K562 (cell line): ENCODE measurements around the gene ICAM2. TPM values are rescaled to one million over a fixed set of nuclear protein-coding genes. Genes with fewer than 3 reads are reported as not detected.

Source experiments
- ATAC-seq: fragments of 200-7000 bp; cut with Tn5 transposase; 3 replicates; pipeline ENCODE4 v1.9.1; 2020; ENCODE audit warnings: moderate library complexity
- BruUV-seq: library from RNA; stranded (reverse); fragments of 400-500 nt; replicated peaks from 2 replicates; lab custom pipeline; 2021; lab: Mats Ljungman, UMichigan
- CTCF ChIA-PET: fragments of 300-600 bp; formaldehyde crosslinking; extraction: SDS; loops from one replicate; lab custom pipeline; 2021; ENCODE audit warnings: low intra/inter-chr PET ratio; lab: Yijun Ruan, JAX
- POLR2A ChIA-PET: fragments of 300-600, 350-650 bp; sonication (Branson Sonifier 250); formaldehyde crosslinking; extraction: SDS; loops from one replicate; lab custom pipeline; 2021; ENCODE audit warnings: antibody characterized with exemption, inconsistent platforms; lab: Yijun Ruan, JAX
- DNase-seq, 4 experiments: peaks; one replicate each; pipeline versions ENCODE4 v3.0.0 to v3.0.0-alpha.2; 2011 to 2018; ENCODE audit warnings: low spot score in 3 of 4, mixed read lengths in 3 of 4; ENCODE audit errors: extremely low read depth in 1 of 4
- FAIRE-seq: peaks from 2 replicates; lab custom pipeline; 2011; peaks lifted over from hg19 to GRCh38; lab: Jason Lieb, UNC
- H2AFZ ChIP-seq: 2 replicates; pipeline ENCODE4 v1.6.0; 2011; ENCODE audit warnings: low read depth, low read length, control low read depth, inconsistent platforms
- H3K27ac ChIP-seq: fragments of 200-600 bp; 3 replicates; pipeline ENCODE4 v1.8.0; 2011; ENCODE audit warnings: low read depth, mild to moderate bottlenecking, control low read depth, inconsistent platforms, low read length, moderate library complexity, mixed read lengths; ENCODE audit errors: extremely low read depth
- H3K27me3 ChIP-seq, 2 experiments: fragments of 300-600 bp in 1 of 2; 2 replicates in 1 of 2; 3 replicates in 1 of 2; pipeline versions ENCODE4 v1.6.0 to v1.8.0; 2011; ENCODE audit warnings: inconsistent platforms in 2 of 2, low read length in 2 of 2, mild to moderate bottlenecking in 1 of 2, mixed read lengths in 1 of 2, moderate library complexity in 1 of 2; ENCODE audit not compliant: control insufficient read depth in 2 of 2, insufficient read depth in 2 of 2
- H3K36me3 ChIP-seq: fragments of 300-600 bp; 3 replicates; pipeline ENCODE4 v1.8.0; 2011; ENCODE audit warnings: mild to moderate bottlenecking, low read length, inconsistent platforms; ENCODE audit not compliant: control insufficient read depth, insufficient read depth
- H3K4me1 ChIP-seq, 2 experiments: fragments of 200-600 bp in 1 of 2; replicated peaks in 1 of 2; 2 replicates in 1 of 2; 3 replicates in 1 of 2; pipeline versions ENCODE4 v1.5.1 to v1.8.0; 2011; ENCODE audit warnings: inconsistent platforms in 2 of 2, low read length in 2 of 2, mild to moderate bottlenecking in 1 of 2, mixed read lengths in 1 of 2, moderate library complexity in 1 of 2; ENCODE audit not compliant: control insufficient read depth in 2 of 2, insufficient read depth in 2 of 2
- H3K4me2 ChIP-seq: 2 replicates; pipeline ENCODE4 v1.6.1; 2011; ENCODE audit warnings: low read length, control low read depth, inconsistent platforms, mixed read lengths; ENCODE audit not compliant: insufficient read depth
- H3K4me3 ChIP-seq: fragments of 200-600 bp; sonication (generic), shearing (Covaris generic); 2 replicates; pipeline ENCODE4 v1.5.1; 2016; ENCODE audit warnings: control low read depth, inconsistent platforms
- H3K79me2 ChIP-seq: fragments of 200-600 bp; 3 replicates; pipeline ENCODE4 v1.8.0; 2011; ENCODE audit warnings: low read length, inconsistent platforms; ENCODE audit not compliant: control insufficient read depth, insufficient read depth
- H3K9ac ChIP-seq, 2 experiments: 2 replicates each; pipeline versions ENCODE4 v1.6.0 to v1.6.1; 2011; ENCODE audit warnings: low read depth in 2 of 2, low read length in 2 of 2, control low read depth in 1 of 2, inconsistent platforms in 1 of 2, mild to moderate bottlenecking in 1 of 2, mixed read lengths in 1 of 2; ENCODE audit not compliant: insufficient read depth in 1 of 2
- H3K9me1 ChIP-seq: one replicate; pipeline ENCODE4 v1.6.0; 2011; ENCODE audit warnings: inconsistent platforms, mild to moderate bottlenecking, low read length, moderate library complexity; ENCODE audit not compliant: control insufficient read depth, insufficient read depth
- H3K9me3 ChIP-seq: replicated peaks from 2 replicates; pipeline ENCODE4 v1.5.1; 2011; ENCODE audit warnings: low read depth, low read length, inconsistent platforms; ENCODE audit not compliant: control insufficient read depth, insufficient read depth
- H4K20me1 ChIP-seq: replicated peaks from 2 replicates; pipeline ENCODE4 v1.6.1; 2011; ENCODE audit warnings: low read length, inconsistent platforms, mixed read lengths; ENCODE audit not compliant: control insufficient read depth, insufficient read depth
- BCL6 ChIP-seq: fragments of 250-450 bp; sonication (Bioruptor Pico); IDR thresholded peaks from 2 replicates; pipeline ENCODE4 v1.4.0; 2020
- BRD9 ChIP-seq: fragments of 450-650 bp; IDR thresholded peaks from 2 replicates; pipeline ENCODE4 v1.6.1; 2018; ENCODE audit warnings: low read depth; ENCODE audit not compliant: partially characterized antibody
- CHD4 ChIP-seq: fragments of 200-600 bp; sonication (generic); IDR thresholded peaks from 3 replicates; pipeline ENCODE4 v1.6.1; 2012; ENCODE audit warnings: low read depth, mild to moderate bottlenecking, mixed read lengths, low read length, inconsistent platforms; ENCODE audit not compliant: insufficient read depth, insufficient replicate concordance, poor library complexity, severe bottlenecking
- DIDO1 ChIP-seq: fragments of 450-650 bp; IDR thresholded peaks from 2 replicates; pipeline ENCODE4 v1.6.1; 2016; ENCODE audit warnings: low read depth, missing biosample characterization, missing genetic modification characterization
- EHMT2 ChIP-seq: fragments of 450-650 bp; IDR thresholded peaks from 2 replicates; pipeline ENCODE4 v1.6.1; 2018; ENCODE audit warnings: antibody characterized with exemption
- MTA2 ChIP-seq: fragments of 450-650 bp; IDR thresholded peaks from 2 replicates; pipeline ENCODE4 v1.6.1; 2016; ENCODE audit warnings: low read depth
- NR2C1 ChIP-seq, 2 experiments: fragments of 450-650 bp; IDR thresholded peaks; 2 replicates each; pipeline ENCODE4 v1.6.1; 2017; ENCODE audit warnings: mild to moderate bottlenecking in 2 of 2, antibody characterized with exemption in 1 of 2, inconsistent platforms in 1 of 2, missing compliant biosample characterization in 1 of 2, missing genetic modification characterization in 1 of 2
- SRSF7 ChIP-seq: fragments of 200-400 bp; formaldehyde crosslinking; optimal IDR thresholded peaks from 2 replicates; pipeline ENCODE3; 2017; ENCODE audit warnings: mild to moderate bottlenecking, low read depth, low read length
- TBP ChIP-seq: optimal IDR thresholded peaks from 2 replicates; pipeline ENCODE3; 2011; ENCODE audit warnings: low read depth, low read length, improper control_type of control experiment
- ZNF174 ChIP-seq: fragments of 250-450 bp; sonication (Bioruptor Pico); IDR thresholded peaks from 2 replicates; pipeline ENCODE4 v1.4.0; 2020; ENCODE audit warnings: mild to moderate bottlenecking
- ZNF274 ChIP-seq: IDR thresholded peaks from 2 replicates; pipeline ENCODE4 v1.6.1; 2011; ENCODE audit warnings: low read depth, mild to moderate bottlenecking, low read length, moderate library complexity, borderline replicate concordance
- ZNF668 ChIP-seq: fragments of 250-450 bp; sonication (Bioruptor Pico); IDR thresholded peaks from 2 replicates; pipeline ENCODE4 v1.8.0; 2022; ENCODE audit warnings: mild to moderate bottlenecking, inconsistent platforms
- ZNF780A ChIP-seq: fragments of 250-450 bp; sonication (Bioruptor Pico); IDR thresholded peaks from 2 replicates; pipeline ENCODE4 v1.5.0; 2021; ENCODE audit warnings: mild to moderate bottlenecking
- ZNF79 ChIP-seq: fragments of 250-450 bp; sonication (Bioruptor Pico); IDR thresholded peaks from 2 replicates; pipeline ENCODE4 v1.4.0; 2020; ENCODE audit warnings: low read depth, mild to moderate bottlenecking, moderate library complexity
- WGBS: fragments of 100-300 bp; shearing (Covaris generic); methylation state at CpG from one replicate; pipeline ENCODE4 v1.1.6; 2016; ENCODE audit warnings: low coverage, mixed read lengths; ENCODE audit not compliant: insufficient coverage; ENCODE audit errors: missing lambda C conversion rate; 5-methylcytosine and 5-hydroxymethylcytosine counted together
- in situ Hi-C: fragments of 300-500 bp; cut with MboI; formaldehyde crosslinking; loops from 4 replicates; pipeline ENCODE4 v1.15.0; 2018; ENCODE audit warnings: inconsistent platforms, mixed read lengths
- intact Hi-C: fragments of 100-400 bp; cut with micrococcal nuclease; formaldehyde crosslinking; loops from 2 replicates; pipeline ENCODE4 v1.14.2; 2022
- polyA plus RNA-seq, 8 experiments: library from polyadenylated mRNA; depleted of rRNA in 4 of 8; stranded (reverse) in 5 of 8; unstranded in 3 of 8; fragments of >200 nt; fragmentation: Nextera tagmentation in 2 of 8; fragmentation: Illumina TruSeq in 1 of 8; extraction: Ambion mirVana in 2 of 8; extraction: Trizol in 1 of 8; gene quantifications; 2 replicates each; pipeline versions ENCODE4 v1.2.1 to v1.2.3, GENCODE V29; 2011 to 2014; ENCODE audit warnings: inconsistent platforms in 1 of 8, missing spikeins in 1 of 8
- total RNA-seq, 7 experiments: library from RNA; depleted of rRNA in 6 of 7; stranded (reverse); fragments of >200 nt in 6 of 7; fragmentation: Illumina TruSeq in 2 of 7; extraction: Trizol in 2 of 7; gene quantifications; 2 replicates each; pipeline versions ENCODE4 v1.2.1 to v1.2.3, GENCODE V29; 2011 to 2021; ENCODE audit warnings: low replicate concordance in 1 of 7
- TF ChIP-seq, protein P1 (sequence below): sonication (generic); formaldehyde crosslinking; IDR thresholded peaks from 2 replicates; pipeline ENCODE4 v1.8.1; 2022; ENCODE audit warnings: missing genetic modification reagents
- TF ChIP-seq, protein P2 (sequence below): fragments of 250-450 bp; sonication (Bioruptor Pico); IDR thresholded peaks from 2 replicates; pipeline ENCODE4 v1.5.0; 2021; ENCODE audit warnings: mild to moderate bottlenecking, moderate library complexity

ICAM2 gene
- total and polyA plus RNA-seq, 9 of the 15 experiments (the other 6 are each of a cell fraction or from before 2014, with no cell fraction given), result 37.9 to 89.4 (median 60.6) TPM

DNA sequence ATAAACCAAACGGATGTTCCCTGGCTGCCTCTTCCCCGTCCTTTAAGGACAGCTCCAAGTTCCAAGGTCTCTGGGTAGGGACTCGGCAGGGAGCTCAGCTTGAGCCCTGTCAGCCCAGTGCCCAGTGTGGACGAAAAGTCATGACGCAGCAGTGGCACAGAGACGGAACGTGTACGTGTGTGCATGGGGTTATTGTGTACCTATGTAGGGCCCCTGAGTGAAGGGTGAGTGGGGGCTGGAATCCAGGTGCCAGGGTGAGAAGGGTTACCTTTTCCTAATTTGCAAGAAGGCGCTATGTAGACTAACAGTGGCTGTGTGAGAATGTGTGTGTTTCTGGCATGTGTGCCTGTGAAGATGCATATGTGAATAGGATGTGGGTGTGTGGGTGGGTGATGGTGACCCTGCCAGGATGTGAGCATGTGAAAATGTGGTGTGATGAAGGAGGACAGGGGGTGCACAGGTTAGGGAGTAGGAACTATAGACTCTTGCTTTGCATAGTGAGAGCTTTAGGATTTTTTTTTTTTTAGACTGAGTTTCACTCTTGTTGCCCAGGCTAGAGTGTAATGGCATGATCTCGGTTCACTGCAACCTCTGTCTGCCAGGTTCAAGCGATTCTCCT lies 53.7 kb downstream of the ICAM2 start:
- BruUV-seq, result no TSS peak
- H4K20me1 ChIP-seq, result no peaks in the 10 kb centered on the region
- no peak overlapping the region for H3K27ac ChIP-seq
- CTCF ChIA-PET, result no interaction called here
- peaks cover 2% of the 10 kb centered on the region for H3K9me1 ChIP-seq
- no peaks in the 10 kb centered on the region for H3K9me3 ChIP-seq
- H3K79me2 ChIP-seq, result no peaks in the 10 kb centered on the region
- no peak for ATAC-seq
- intact Hi-C loops (no loop called here), in situ Hi-C loops (no loop called here)
- no peak for TF ChIP-seq ZNF668 (CRISPR knock-in tag)
- no peak for TF ChIP-seq BCL6 (CRISPR knock-in tag)
- no peak for TF ChIP-seq EHMT2
- TF ChIP-seq DIDO1, result no peak
- TF ChIP-seq MTA2, result no peak
- no peak for TF ChIP-seq ZNF274
- TF ChIP-seq, protein P1, sequence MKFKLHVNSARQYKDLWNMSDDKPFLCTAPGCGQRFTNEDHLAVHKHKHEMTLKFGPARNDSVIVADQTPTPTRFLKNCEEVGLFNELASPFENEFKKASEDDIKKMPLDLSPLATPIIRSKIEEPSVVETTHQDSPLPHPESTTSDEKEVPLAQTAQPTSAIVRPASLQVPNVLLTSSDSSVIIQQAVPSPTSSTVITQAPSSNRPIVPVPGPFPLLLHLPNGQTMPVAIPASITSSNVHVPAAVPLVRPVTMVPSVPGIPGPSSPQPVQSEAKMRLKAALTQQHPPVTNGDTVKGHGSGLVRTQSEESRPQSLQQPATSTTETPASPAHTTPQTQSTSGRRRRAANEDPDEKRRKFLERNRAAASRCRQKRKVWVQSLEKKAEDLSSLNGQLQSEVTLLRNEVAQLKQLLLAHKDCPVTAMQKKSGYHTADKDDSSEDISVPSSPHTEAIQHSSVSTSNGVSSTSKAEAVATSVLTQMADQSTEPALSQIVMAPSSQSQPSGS (CRISPR knock-in tag), result no peak
- TF ChIP-seq SRSF7, result no peak
- no peak for TF ChIP-seq ZNF79 (CRISPR knock-in tag)
- TF ChIP-seq, protein P2, sequence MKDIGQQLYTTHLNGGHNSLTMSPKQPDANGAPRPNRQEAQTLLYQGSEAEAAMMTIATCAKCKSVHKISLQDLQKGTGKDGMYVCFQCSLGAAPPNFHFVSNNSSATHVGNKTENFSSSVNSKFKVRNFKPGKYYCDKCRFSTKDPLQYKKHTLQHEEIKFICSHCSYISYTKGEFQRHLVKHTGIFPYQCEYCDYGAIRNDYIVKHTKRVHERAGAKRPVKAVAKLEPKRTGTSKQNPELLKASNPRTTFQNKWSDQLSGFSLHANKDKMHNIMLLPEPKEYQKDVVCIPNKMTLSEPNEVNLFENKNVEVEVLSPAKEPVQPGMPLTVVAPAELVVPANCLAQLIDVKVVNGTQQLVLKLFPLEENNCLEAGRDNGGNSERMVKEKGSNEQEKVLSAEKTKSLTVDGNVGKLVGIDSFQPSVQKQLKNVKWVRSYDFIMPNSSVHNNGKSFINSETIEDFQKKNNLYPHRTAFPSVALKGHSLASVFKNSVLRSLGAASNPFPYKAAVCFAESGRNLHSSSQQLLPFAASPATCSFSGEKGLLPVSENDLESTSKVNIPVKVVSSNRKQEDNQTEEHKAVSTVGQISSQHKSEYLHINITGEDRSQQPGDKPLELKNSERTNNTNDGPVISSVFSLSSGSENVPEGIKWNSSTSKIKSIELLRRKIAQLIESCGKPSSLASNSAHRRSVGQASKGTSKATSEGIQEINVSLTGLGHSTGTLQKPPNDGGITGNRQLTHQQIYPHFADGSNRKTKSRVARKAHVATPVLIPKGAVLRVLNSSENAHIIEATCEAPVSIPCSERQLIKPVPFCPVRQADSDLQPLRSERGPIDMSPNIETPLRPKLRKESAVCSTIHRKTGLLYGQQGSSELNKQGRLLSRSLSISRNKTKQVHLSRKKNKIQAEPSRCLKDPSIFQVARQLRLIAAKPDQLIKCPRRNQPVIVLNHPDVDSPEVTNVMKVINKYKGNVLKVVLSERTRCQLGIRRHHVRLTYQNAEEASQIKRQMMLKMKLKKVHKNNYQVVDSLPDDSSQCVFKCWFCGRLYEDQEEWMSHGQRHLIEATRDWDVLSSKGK, result no peak
- TF ChIP-seq NR2C1 (IDR thresholded peaks at IDR 0.05), result no peak
- no peak for TF ChIP-seq NR2C1 (tag; IDR thresholded peaks at IDR 0.05)
- no peak for TF ChIP-seq CHD4
- TF ChIP-seq ZNF780A (CRISPR knock-in tag), result no peak
- TF ChIP-seq BRD9, result no peak
- TF ChIP-seq ZNF174 (CRISPR knock-in tag), result no peak
- no peak for TF ChIP-seq TBP
- peaks cover 8 to 19% of the 10 kb centered on the region in 2 experiments; a peak in 4 of 5 replicates for H3K4me1 ChIP-seq
- H3K9ac ChIP-seq, result no peak overlapping the region
- H2AFZ ChIP-seq, result no peak overlapping the region
- POLR2A ChIA-PET, result interaction anchor here (1.7 kb wide), 1 partner anchor 10 kb away, joined by 6 read pairs; no protein-coding TSS in a partner anchor
- no peak for FAIRE-seq
- no peaks in the 10 kb centered on the region for H3K36me3 ChIP-seq
- H3K27me3 ChIP-seq, result peaks cover 2 to 17% of the 10 kb centered on the region in 2 experiments; a peak in 3 of 5 replicates
- no peak overlapping the region for H3K4me3 ChIP-seq
- 38% methylated on average over 11 of the region's 11 CpGs for WGBS
- no peak for DNase-seq
- no peak overlapping the region for H3K4me2 ChIP-seq
